MM.1S (cell line): ENCODE results near the gene SLC35F5.

Source experiments
- CTCF ChIP-seq: fragments of 300-600 bp; sonication (generic); IDR thresholded peaks from 2 replicates; pipeline ENCODE4 v1.5.1; 2016; ENCODE audit warnings: antibody characterized with exemption, low read length, mixed read lengths
- EZH2 ChIP-seq: fragments of 300-600 bp; sonication (generic); optimal IDR thresholded peaks from 2 replicates; pipeline ENCODE3; 2017; ENCODE audit warnings: low read depth, mild to moderate bottlenecking, antibody characterized with exemption, low read length, mixed read lengths
- EZH2phosphoT487 ChIP-seq: fragments of 300-600 bp; sonication (generic); IDR thresholded peaks from 2 replicates; pipeline ENCODE4 v1.6.1; 2018; ENCODE audit warnings: antibody characterized with exemption, low read length

DNA sequence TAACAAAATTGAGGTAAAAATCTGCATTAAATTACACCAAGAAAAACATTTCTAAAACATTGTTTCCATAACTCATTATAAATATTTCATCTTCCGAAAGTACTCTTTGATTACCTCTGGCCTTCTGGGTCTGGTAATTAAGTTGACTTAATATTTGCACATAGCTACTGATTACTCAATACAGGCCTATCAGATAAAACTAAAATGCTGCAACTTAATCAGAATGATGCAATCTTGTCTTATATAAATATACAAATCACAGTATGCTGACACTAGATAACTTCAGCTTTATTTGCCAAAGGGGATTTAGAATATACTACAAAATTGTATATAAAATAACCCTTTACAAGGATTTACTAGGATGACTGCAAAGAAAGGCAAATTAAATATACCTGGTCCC lies 49.3 kb downstream of the SLC35F5 start:
- no peak for TF ChIP-seq CTCF
- TF ChIP-seq EZH2phosphoT487 = no peak
- no peak for TF ChIP-seq EZH2
